GM18507 (cell line): ENCODE data around the gene DLX4.

Experiments used
- DNase-seq: peaks from one replicate; pipeline ENCODE4 v3.0.0; 2011; ENCODE audit warnings: low read depth; ENCODE audit not compliant: insufficient read length; ENCODE audit errors: extremely low spot score
- FAIRE-seq: peaks from 2 replicates; lab custom pipeline; 2011; peaks lifted over from hg19 to GRCh38; lab: Jason Lieb, UNC

The DLX4 gene

DNA sequence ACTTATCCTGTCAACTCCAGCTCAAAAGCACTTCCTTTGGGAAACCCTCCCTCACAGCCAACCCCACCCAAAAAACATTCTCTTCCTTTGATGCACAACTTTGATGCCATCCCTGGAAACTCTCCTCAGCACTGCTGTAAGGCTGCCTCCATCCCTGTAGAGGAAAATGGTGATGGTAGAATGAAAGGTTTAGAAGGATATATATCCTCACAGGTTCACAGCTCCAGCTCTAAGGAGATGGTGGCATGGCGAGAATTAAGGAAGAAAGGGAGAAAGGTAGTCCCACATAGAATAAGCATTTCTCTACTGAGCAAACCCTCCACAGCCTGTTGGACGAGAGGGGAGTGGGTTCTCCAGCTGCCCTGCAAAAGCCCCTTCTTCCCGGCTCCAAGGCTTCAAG lies 2.2 kb upstream of the DLX4 start:
- FAIRE-seq (no peak), DNase-seq (no peak)

DNA sequence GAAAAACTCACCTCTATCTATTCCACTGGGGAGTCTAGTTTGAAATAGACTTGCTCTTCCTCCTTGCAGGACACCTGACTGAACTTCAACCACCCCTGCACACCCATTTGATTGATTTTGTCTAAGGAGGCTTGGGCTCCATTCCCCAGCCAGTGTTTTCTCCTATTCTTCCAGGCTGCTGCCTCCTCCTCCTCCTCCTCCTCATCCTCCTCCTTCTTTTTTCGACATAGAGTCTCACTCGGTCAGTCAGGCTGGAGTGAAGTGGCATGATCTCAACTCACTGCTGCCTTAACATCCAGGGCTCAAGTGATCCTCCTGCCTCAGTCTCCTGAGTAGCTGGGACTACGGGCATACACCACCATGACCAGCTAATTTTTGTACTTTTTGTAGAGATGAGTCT lies 1.8 kb upstream of the DLX4 start:
- FAIRE-seq = no peak

DNA sequence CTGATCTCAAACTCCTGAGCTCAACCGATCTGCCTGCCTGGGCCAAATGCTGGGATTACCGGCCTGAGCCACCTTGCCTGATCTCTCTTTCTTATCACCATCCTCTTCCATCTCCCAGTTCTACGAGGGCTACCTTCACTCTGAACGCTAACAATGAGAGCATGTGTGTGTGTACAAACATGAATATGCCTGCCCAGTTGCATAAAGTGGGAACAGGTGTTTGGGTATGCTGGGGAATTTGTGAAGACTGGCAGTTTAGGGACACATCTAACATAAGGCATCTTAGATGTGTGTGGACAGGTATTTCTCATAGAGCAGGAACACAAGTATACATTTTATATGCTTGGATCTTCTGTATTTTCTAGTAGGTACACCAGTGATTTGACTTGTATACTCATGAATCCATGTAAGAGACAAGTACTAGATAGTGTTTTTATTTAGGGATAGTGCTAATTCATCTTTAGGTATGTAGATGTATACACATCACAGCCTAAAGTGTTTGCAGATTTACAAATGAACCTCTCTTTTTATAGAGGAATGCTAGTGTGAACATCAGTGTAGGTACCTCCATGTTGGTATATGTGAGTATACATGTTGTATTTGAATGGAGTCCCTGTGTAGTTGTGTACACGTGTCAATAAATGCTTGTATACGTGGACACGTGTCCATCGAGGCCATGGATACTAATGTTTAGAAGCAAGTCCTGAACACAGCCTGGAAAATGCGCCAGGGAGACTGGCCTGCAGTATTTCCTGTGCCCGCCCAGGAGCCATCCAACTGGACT lies 1.2 kb upstream of the DLX4 start:
- DNase-seq = no peak

More for the DNA sequence above, 1.8 kb upstream of the DLX4 start:
- no peak for DNase-seq

DNA sequence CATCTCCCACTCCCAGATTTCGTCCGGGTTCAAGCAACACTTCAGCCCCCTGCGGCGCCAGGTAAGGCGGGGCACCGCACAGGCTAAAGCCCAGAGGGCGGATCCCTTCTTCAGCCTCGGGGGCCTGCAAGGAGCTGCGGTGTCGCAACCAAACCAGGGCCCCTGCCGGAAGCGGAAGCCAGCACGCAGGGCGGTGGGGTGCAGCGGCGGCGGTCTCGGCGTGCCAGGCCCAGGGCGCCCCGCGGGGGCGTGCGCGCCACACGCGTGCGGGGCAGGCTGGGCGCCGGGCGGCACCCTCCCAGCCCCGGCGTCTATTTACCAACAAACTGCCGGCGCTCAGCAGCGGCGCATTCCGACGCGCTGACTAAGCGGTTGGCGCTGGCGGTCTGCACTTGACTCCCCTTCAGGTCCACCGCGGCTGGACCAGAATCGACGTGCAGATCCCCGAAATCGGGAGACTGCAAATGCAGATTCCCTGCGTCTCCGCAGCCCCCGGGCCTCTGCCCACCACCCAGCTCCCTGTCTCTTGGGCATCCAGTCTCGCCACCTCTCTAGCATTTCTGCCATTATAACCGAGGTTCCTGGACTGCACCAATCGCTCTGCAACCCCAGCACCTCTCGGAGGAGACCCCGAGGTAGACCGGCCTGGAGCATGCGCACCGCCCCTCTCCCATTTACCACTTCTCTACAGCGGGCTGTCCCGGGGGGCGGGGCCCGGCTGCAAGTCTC lies 421 bp upstream of the DLX4 start:
- DNase-seq (peak; percentile 30), FAIRE-seq (peak; percentile 75)

More for the DNA sequence above, 1.2 kb upstream of the DLX4 start:
- FAIRE-seq = no peak

DNA sequence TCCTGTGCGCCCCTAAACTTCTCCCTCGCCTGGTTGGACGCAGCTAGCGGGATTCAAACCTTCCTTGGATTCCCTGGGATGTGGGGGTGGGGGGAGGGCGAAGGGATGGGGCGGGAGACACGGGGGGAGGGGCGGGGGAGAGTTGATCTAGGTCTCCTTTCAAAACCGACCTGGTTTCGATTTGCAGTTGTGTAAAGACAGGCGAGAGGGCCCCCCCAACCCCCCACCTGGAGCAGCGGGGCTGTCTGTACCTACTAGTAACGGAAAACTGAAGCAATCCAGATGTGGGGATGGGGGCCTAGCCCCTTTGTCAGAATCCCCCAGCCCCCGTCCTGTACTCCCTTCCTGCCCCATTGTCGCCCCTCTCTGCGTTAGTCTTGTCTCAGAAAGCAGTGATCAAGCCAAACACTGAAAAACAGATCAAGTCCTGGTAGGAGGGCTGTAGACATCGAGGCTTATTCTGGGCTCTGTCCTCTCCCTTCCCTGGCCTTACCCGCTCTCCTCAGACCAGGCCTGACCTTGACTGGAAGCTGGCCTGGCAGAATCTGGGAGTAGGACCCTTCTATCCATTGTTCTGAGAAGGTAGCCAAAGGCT lies 902 bp downstream of the DLX4 start:
- FAIRE-seq = no peak
- DNase-seq = no peak

DNA sequence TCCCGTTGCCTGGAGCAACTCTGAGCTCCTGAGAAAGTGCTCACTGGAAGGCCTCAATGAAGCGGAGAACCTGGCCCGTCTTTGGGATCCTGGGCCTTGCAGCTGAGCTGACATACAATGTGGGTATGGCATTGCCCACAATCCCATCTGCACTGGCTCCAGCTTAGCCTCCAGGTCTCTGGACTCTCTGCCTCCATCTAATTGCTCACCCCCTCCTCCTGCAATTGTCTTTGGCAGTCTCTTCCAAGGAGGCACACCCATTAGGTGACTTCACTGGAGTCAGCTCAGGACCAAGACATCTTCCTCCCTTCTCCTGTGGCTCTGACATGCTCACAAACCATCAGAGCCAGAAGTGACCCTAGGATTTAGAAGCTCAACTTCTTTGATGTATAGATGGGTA lies 1.5 kb downstream of the DLX4 start:
- no peak for DNase-seq
- no peak for FAIRE-seq

DNA sequence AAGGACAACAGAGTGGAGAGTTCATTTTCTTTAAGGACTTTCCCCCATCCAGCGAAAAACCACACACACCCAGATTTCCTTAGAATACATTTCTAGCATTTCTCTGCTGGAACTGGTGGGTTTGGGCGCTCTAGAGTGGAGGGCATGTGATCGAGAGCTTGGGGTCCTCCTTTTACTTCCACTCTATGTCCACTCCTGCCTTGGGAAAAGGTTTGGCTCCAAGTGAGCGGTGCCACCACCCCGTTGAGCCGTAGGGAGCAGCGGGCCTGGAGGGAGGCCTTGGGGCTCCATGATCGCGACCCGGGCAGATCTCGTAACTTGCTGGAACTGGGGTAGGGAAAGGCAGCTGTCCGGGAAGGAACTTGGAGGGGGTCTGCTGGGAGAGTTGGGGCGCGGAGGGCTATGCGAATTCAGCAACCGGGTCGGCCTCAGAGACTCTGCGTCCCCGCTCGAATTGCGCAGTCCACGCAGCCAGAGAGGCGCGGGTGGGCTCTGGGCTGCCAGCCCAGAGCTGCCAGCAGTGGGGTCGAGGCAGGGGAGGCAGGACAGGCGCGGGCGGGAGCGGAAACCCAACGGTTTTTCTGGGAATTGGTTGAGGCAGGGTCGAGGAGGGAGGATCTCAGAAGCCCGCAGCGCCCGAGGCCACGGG lies 2.3 kb downstream of the DLX4 start:
- no peak for DNase-seq
- FAIRE-seq = no peak

DNA sequence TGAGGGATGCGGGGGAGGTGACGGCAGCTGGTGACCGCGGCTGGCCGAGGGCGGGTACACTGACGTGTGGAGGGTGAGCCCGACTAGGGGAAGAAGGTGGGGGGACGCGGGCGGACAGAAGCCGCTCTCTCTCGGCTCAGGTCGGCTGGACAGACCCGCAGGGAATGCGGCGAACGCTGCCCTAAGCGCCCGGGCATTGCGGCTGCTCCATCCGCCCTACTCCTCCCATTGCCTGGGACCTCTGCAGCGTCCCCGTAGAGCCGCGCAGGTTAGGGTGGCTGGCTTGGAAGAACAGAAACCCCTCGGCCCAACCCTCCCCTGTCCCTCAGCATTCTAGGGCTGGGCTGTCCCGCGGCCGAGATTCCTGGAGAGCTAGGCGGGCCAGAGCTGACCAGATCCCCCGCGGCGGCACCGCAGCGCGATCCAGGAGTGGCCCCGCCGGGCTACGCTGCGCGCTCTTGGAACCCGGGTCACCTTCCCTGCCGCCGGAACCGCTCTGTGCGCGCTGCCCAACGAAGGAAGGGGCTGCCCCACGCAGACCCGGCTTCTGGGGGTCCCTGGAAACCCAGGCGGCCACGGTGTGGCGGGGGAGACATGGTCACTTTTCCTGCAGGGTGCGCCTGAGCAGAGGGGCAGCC lies 3.0 kb downstream of the DLX4 start:
- FAIRE-seq = no peak
- no peak for DNase-seq

DNA sequence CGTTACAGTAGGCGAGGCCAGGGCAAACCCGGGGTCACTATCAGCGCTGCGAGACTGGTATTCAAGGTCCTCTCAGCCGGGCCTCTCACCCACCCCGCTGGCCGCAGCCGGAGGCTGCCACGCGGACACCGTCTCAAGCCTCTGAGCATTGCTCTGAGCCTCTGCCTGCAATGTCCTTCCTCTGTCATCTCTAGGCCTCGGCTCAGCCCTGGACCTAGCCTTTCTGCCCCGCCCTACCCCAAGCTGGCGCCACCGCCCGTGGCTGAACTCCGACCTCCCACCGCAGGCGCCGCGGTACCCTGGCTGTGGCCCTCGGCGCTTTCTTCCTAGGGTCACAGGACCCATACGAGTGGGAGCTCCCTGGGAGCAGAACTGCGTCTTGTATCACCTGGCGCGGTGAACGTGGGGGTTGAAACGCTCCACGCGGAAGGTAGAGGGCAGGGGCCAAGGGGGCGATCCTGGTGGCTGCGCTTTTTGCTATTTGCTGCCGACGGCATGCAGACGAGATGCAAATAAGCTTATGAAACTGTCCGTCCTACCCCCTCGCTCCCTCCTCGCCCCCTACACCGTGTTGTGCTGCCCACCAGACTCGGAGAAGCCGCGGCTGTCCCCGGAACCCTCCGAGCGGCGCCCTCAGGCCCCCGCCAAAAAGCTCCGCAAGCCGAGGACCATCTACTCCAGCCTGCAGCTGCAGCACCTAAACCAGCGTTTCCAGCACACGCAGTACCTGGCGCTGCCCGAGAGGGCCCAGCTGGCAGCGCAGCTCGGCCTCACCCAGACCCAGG lies 3.7 kb downstream of the DLX4 start:
- DNase-seq (no peak), FAIRE-seq (no peak)

DNA sequence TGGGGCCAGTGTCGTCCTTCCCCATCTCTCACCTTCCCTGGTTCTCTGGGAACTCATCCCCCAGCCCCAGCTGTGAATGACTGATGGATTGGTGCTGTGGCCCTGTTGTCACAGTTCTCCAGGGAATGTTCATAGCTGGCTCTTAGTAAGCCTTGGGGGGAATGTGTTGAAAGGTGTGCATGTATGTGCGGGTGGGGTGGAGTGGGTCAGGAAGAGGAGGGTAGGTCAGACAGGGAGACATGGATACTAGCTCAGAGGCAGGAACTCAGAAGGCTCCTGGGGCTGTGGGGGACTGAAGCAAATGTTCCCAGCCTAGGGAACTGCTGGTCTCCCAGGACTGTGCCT lies 4.3 kb downstream of the DLX4 start:
- FAIRE-seq (no peak), DNase-seq (no peak)

DNA sequence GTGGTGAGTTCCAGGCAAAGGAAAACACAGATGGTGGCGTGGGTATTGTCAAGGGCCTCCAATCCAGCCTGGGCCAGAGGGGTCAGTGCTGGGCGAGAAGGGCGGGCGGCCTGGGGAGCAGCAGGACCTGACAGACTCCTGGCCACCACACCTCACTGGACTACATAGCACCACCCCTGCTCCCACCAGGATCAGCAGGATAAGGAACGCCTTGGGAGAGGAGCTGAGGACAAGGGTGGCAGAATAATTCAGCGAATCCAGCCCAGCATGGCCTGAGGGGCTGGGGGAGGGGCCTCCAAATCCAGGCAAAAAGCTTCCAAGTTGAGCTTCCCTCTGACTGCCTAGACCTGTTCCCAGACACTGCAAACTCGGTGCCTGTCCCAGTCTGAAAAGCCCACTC lies 6.5 kb downstream of the DLX4 start:
- no peak for FAIRE-seq
- DNase-seq = no peak

DNA sequence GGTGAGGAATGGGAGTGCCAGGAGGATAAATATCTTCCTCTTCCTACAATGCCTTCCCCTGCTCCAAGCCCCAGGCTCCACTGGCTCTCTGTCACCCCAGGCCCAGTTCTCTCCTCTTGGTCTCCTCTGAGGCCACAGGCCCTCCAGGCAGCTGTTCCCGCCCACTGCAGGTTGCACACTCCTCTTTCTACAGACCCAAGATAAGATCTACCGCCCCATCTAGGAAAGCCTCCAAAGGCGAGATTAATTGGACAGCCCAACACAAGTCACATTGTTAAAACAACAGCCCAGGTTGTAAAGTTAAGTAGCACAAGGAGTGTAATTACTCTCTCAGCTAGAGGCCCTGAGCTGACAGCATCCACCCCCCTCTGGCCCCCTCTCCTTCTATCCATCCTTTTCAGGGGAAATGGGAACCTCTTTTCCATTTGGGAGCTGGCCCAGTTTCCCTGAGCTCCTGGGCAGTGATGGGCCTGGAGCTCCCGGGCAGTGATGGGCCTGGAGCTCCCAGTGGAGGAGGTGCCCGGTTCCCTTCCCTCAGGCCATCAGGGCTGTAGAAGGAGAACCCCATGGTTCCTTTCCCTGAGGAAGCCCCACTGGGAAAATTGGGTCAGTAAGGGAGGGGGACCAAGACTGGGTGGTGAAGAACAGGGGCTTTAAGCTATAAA lies 7.3 kb downstream of the DLX4 start:
- FAIRE-seq = no peak
- DNase-seq = no peak

DNA sequence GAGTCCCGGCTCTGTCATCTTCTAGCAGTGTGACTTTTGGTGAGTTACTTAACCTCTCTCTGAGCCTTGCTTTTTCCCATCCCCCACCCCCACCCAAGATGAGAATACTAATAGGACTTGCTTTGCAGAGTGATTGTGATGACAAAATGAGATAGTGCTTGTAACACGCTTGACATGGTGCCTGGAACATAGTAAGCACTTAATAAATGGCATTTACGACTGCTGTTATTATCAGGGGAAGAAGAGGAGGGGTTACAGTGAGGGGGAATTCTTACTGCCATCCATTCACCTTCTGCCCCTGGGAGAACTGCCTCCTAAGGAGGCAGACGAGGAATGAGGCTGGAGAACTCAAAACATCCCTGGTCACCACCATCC lies 7.8 kb downstream of the DLX4 start:
- FAIRE-seq (no peak), DNase-seq (no peak)

DNA sequence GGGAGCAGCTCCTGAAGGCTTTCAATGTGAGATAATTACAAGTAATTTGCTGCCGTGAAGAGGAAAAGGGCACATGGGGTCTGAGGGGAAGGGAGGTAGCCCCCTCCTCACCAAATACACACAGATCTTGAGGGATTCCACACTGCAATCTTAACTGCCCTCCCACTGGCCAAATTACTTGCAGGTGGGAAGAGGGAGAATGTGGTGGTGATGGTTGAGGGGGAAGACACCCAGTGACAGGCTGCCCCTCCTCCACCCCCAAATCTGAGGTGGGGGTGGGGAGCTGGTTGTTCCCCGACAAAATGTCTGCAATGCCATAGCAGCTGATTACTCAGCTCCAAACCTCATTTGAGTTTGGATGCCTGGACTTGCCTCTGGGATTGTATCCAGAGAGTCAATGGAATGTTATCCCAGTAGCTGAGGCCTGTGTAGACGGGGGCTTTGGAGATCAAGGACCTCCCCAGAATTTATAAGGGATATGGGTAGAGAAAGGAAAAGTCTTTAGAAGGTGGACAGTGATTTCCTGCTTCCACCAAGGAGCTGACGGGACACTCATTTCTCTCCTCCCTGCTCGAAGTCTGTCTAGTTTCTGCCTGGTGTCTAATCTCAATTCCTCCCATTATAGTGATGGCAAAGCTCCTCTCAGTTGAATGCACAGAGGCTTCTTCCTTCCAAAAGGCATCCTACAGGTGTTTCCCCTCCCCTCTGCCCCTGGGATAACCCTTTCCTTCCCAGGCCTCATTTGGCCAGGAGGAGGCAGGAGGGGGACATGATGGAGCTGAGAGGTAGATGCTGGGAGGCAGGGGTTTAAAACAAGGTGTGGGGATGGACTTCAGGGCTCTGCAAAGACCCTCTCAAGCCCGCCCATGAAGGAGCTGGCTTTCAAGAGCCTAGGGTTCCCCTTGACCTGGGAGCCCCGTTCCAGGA lies 8.7 kb downstream of the DLX4 start:
- no peak for DNase-seq
- no peak for FAIRE-seq

DNA sequence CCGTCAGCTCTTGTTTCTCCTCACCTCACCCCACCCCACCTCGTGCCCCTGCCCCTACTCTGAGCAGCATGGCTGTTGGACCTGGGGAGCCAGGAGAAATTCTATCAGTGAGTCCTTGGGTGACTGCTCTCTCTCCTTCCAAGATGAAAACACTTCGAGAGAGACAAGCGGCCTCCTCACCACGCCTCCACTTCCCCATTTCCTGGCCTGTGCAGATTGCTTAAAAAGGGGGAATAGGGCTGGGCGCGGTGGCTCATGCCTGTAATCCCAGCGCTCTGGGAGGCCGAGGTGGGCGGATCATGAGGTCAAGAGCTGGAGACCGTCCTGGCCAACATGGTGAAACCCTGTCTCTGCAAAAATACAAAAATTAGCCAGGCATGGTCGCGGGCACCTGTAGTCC lies 9.5 kb downstream of the DLX4 start:
- no peak for FAIRE-seq
- no peak for DNase-seq

DNA sequence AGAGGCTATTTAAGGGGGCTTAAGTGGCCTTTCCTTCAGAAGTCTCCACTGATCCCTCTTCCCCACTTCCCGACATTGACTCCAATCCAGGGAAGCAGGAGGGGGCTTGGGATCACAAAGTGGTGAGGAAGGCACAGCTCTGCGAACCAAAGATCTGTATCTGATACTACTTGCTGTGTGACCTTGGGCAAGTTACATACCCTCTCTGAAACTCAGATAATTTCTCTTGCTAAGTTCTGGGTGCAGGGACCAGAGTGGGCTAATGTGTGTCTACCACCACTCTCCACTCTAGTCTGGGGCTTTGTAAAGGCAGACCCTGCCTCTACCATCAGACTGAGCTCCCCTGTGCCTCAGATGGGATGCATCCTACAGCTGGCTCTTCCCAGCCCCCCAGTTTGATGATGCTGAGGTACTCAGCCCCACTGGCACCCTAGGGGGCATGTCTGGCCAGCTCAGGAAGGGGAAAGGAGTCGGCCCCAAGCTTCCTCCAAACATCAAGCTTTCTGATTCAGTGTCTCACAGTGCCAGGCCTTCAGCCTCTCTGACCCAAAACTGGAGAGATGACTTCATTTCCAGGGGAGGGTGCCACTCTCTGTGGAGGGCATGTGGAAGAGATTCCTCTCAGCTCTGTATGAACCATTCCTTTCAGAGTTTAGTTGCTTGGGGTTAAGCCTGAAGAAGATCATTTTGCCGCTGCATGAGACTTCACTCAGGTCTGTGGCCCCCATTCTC lies 10.9 kb downstream of the DLX4 start:
- FAIRE-seq (no peak), DNase-seq (no peak)

DNA sequence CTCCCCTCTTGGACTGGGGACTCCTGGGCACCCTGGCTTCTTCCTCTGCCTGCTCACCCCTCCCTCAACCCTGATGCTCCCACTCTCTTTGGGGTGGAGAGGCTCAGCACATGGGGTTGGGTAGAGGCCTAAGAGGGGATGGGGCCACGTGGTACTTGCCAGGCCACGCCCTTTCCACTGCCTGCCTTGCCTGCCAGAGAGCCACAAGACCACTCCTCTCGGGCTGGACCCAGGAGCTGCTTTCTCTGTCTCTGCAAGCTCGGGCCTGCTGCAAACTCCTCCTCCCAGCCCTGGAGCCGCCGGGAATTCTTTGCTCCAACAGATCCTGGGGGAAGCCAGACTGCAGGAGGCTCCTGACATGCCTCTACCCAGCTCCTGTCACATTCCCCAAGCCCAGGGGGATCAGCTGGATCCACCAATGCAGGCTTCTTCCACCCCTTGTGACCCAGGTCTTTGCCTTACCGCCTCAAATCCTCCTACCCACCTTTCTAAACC lies 11.8 kb downstream of the DLX4 start:
- no peak for FAIRE-seq
- DNase-seq = no peak
